GM20000 (cell line): ENCODE measurements around the gene PGS1.

Source experiments
- DNase-seq: peaks from one replicate; pipeline ENCODE4 v3.0.0; 2012; ENCODE audit warnings: low spot score
- CTCF ChIP-seq: IDR thresholded peaks from 2 replicates; pipeline ENCODE4 v1.5.1; 2012; ENCODE audit warnings: mild to moderate bottlenecking, control low read depth; ENCODE audit errors: extremely low read depth, missing control alignments

PGS1 gene

GRCh38 chr17:78472035-78472905 lies 93.8 kb downstream of the PGS1 start:
- TF ChIP-seq CTCF = no peak
- peak; percentile 65 for DNase-seq

- DNase-seq = no peak
- TF ChIP-seq CTCF = no peak
Measured at GRCh38 chr17:78473951-78474613, 95.6 kb downstream of the PGS1 start.
